Measurements from ENCODE around the gene HAUS6. TPM values are rescaled to one million over a fixed set of nuclear protein-coding genes. Genes with fewer than 3 reads are reported as not detected.

The HAUS6 gene
- total and polyA plus RNA-seq, 2 of the 4 experiments (the other 2 are of a cell fraction): 5.8 to 13.3 TPM

DNA sequence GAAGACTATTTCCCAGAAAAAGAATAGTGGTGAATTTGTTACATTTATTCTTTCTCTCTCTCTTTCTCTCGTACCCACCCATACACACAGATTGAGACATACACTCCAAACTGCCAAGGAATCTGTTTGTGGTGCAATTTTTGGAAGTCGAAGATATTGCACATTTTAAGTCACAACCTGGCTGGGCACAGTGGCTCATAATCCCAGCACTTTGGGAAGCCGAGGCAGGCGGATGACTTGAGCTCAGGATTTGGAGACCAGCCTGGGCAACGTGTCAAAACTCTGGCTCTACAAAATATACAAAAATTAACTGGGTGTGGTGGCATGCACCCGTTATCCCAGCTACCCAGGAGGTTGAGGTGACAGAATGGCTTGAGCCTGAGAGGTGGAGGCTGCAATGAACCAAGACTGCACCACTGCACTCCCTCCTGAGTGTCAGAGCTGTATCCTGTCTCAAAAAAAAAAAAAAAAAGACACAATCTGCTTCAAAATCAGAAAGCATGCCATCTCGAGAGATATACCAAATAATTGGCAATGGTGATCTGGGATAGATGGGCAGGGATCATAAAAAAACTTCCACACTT is 43.8 kb upstream of the HAUS6 start:
- intact Hi-C loops (cut with micrococcal nuclease) (no loop called here), dilution Hi-C loops (cut with HindIII; ENCODE audit: low sequenced_read_pairs, unreplicated experiment) (no loop called here), in situ Hi-C loops (cut with MboI; ENCODE audit: low sequenced_read_pairs) (no loop called here)
- Histone ChIP-seq H3K79me1 (ENCODE audit: low read depth in 1 of 2, low read length in 2 of 2) (no peaks in the 10 kb centered on the region), H2AFZ (replicated peaks; ENCODE audit: low read length, poor library complexity) (no peak overlapping the region), H3K4ac (ENCODE audit: low read depth, low read length) (no peak overlapping the region), H4K5ac (ENCODE audit: low read depth, low read length) (no peak overlapping the region), H2AK5ac (ENCODE audit: low read depth, low read length) (no peak overlapping the region), H3K23ac (ENCODE audit: low read depth, low read length) (no peak overlapping the region), H3K9me3 (ENCODE audit: control insufficient read depth, insufficient read depth, low read length) (no peaks in the 10 kb centered on the region), H2BK15ac (ENCODE audit: low read depth, low read length) (no peak overlapping the region), H3K4me1 (ENCODE audit: control insufficient read depth, insufficient read depth, low read length) (peaks cover 6% of the 10 kb centered on the region), H3K27ac (ENCODE audit: insufficient read depth, low read length) (no peak overlapping the region), H3K9me1 (ENCODE audit: insufficient read depth, low read length) (peaks cover 8% of the 10 kb centered on the region; the same call in 1 of the 2 replicates), H3K9ac (ENCODE audit: low read depth, low read length) (no peak overlapping the region), H3K4me2 (ENCODE audit: low read depth, low read length) (no peak overlapping the region), H3K4me3 (ENCODE audit: insufficient read depth, low read depth, low read length) (no peak overlapping the region), H2AK9ac (replicated peaks; ENCODE audit: low read depth, low read length, poor library complexity) (no peak overlapping the region), H2BK5ac (ENCODE audit: low read depth, low read length, poor library complexity, severe bottlenecking) (no peak overlapping the region), H4K8ac (ENCODE audit: low read depth in 2 of 2, low read length in 2 of 2) (no peak overlapping the region; a peak in 1 of 4 replicates), H3K36me3 (ENCODE audit: control insufficient read depth, insufficient read depth, low read length) (no peaks in the 10 kb centered on the region), H2BK120ac (ENCODE audit: low read depth, low read length) (no peak overlapping the region), H3K18ac (ENCODE audit: low read depth, low read length) (no peak overlapping the region), H2BK20ac (ENCODE audit: low read depth, low read length) (no peak overlapping the region), H3K14ac (replicated peaks; ENCODE audit: low read depth, low read length) (no peak overlapping the region), H3K27me3 (ENCODE audit: control insufficient read depth, insufficient read depth, low read length) (no peaks in the 10 kb centered on the region), H3K56ac (ENCODE audit: extremely low read depth, insufficient read depth, low read length) (no peak overlapping the region), H4K91ac (ENCODE audit: insufficient read depth, low read depth, low read length) (no peak overlapping the region), H4K20me1 (ENCODE audit: insufficient read depth, low read length) (no peaks in the 10 kb centered on the region)
- DNase-seq: no peak
- ATAC-seq (ENCODE audit: low read depth): no peak
- CTCF ChIA-PET: no interaction called here
- BruUV-seq (replicated peaks): no TSS peak
- 71% methylated on average over 1 of the region's 7 CpGs; no CpG with 5 or more reads in 1 of the 2 experiments for WGBS, 2 experiments (ENCODE audit: extremely low coverage in 2 of 2, insufficient read length in 1 of 2)
- POLR2A ChIA-PET (ENCODE audit: unreplicated experiment): no interaction called here
- TF ChIP-seq MXI1 (IDR thresholded peaks at IDR 0.05; ENCODE audit: borderline replicate concordance, low read depth, low read length): no peak
- TF ChIP-seq ELK1 (IDR thresholded peaks at IDR 0.05; ENCODE audit: borderline replicate concordance, low read depth, low read length): no peak
- TF ChIP-seq BHLHE40 (IDR thresholded peaks at IDR 0.05; ENCODE audit: low read depth, low read length): no peak
- TF ChIP-seq CEBPB (IDR thresholded peaks at IDR 0.05; ENCODE audit: low read depth, low read length): no peak
- no peak for TF ChIP-seq SMC3 (IDR thresholded peaks at IDR 0.05; ENCODE audit: low read depth, low read length)
- no peak for TF ChIP-seq FOS (IDR thresholded peaks at IDR 0.05; ENCODE audit: low read depth, low read length)
- no peak for TF ChIP-seq NFE2L2 (IDR thresholded peaks at IDR 0.05; ENCODE audit: low read depth, low read length)
- no peak for TF ChIP-seq USF2 (IDR thresholded peaks at IDR 0.05; ENCODE audit: low read depth, low read length)
- no peak for TF ChIP-seq RCOR1 (IDR thresholded peaks at IDR 0.05; ENCODE audit: insufficient replicate concordance, low read length)
- TF ChIP-seq POLR2A (IDR thresholded peaks at IDR 0.05; ENCODE audit: low read depth, low read length): no peak
- TF ChIP-seq, protein P1, sequence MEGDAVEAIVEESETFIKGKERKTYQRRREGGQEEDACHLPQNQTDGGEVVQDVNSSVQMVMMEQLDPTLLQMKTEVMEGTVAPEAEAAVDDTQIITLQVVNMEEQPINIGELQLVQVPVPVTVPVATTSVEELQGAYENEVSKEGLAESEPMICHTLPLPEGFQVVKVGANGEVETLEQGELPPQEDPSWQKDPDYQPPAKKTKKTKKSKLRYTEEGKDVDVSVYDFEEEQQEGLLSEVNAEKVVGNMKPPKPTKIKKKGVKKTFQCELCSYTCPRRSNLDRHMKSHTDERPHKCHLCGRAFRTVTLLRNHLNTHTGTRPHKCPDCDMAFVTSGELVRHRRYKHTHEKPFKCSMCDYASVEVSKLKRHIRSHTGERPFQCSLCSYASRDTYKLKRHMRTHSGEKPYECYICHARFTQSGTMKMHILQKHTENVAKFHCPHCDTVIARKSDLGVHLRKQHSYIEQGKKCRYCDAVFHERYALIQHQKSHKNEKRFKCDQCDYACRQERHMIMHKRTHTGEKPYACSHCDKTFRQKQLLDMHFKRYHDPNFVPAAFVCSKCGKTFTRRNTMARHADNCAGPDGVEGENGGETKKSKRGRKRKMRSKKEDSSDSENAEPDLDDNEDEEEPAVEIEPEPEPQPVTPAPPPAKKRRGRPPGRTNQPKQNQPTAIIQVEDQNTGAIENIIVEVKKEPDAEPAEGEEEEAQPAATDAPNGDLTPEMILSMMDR (conservative IDR thresholded peaks at IDR 0.05; ENCODE audit: low read depth, low read length): no peak
- TF ChIP-seq MAZ (IDR thresholded peaks at IDR 0.05; ENCODE audit: borderline replicate concordance, low read depth, low read length): no peak
- no peak for TF ChIP-seq CHD1 (IDR thresholded peaks at IDR 0.05; ENCODE audit: low read depth, low read length)

Measured in IMR-90 (cell line).